ENCODE measurements around the gene ADH7.
"Not testable (repeated sequence)": the region's sequence is repeated elsewhere in the genome, so short reads cannot be mapped to it uniquely, and the experiment has no call there.

ADH7 gene

GRCh38 chr4:99447079-99447478 is 11.9 kb upstream of the ADH7 start:
- TF ChIP-seq ZNF274 (IDR thresholded peaks at IDR 0.05; ENCODE audit: low read depth, low read length), result no peak
- H3K4me3 ChIP-seq (ENCODE audit: low read length), result no peak overlapping the region

- no peak for TF ChIP-seq ZNF274 (IDR thresholded peaks at IDR 0.05; ENCODE audit: low read depth, low read length)
- no peak overlapping the region for H3K4me3 ChIP-seq (ENCODE audit: low read length)
Observed at GRCh38 chr4:99438405-99438780, 3.3 kb upstream of the ADH7 start.

GRCh38 chr4:99437723-99438404 is 2.7 kb upstream of the ADH7 start:
- no peak for TF ChIP-seq ZNF274 (IDR thresholded peaks at IDR 0.05; ENCODE audit: low read depth, low read length)
- H3K4me3 ChIP-seq (ENCODE audit: low read length), result no peak overlapping the region

- no peak for TF ChIP-seq ZNF274 (IDR thresholded peaks at IDR 0.05; ENCODE audit: low read depth, low read length)
- H3K4me3 ChIP-seq (ENCODE audit: low read length), result no peak overlapping the region
Observed at GRCh38 chr4:99436976-99437722, 2.0 kb upstream of the ADH7 start.

GRCh38 chr4:99436462-99436861 is 1.3 kb upstream of the ADH7 start:
- TF ChIP-seq ZNF274 (IDR thresholded peaks at IDR 0.05; ENCODE audit: low read depth, low read length), result no peak
- H3K4me3 ChIP-seq (ENCODE audit: low read length), result no peak overlapping the region

- TF ChIP-seq ZNF274 (IDR thresholded peaks at IDR 0.05; ENCODE audit: low read depth, low read length), result no peak
- H3K4me3 ChIP-seq (ENCODE audit: low read length), result no peak overlapping the region
Observed at GRCh38 chr4:99430106-99430505, 5.0 kb downstream of the ADH7 start.

- no peak overlapping the region for H3K4me3 ChIP-seq (ENCODE audit: low read length)
- no peak for TF ChIP-seq ZNF274 (IDR thresholded peaks at IDR 0.05; ENCODE audit: low read depth, low read length)
Observed at GRCh38 chr4:99417125-99417524, 18.0 kb downstream of the ADH7 start.

- H3K4me3 ChIP-seq (ENCODE audit: low read length), result not testable (repeated sequence)
Observed at GRCh38 chr4:99415762-99416161, 19.4 kb downstream of the ADH7 start.

- H3K4me3 ChIP-seq (ENCODE audit: low read length), result not testable (repeated sequence)
Observed at GRCh38 chr4:99414902-99415301, 20.2 kb downstream of the ADH7 start.

- no peak overlapping the region for H3K4me3 ChIP-seq (ENCODE audit: low read length)
- TF ChIP-seq ZNF274 (IDR thresholded peaks at IDR 0.05; ENCODE audit: low read depth, low read length), result no peak
Observed at GRCh38 chr4:99414401-99414800, 20.7 kb downstream of the ADH7 start.

- H3K4me3 ChIP-seq (ENCODE audit: low read length), result no peak overlapping the region
- no peak for TF ChIP-seq ZNF274 (IDR thresholded peaks at IDR 0.05; ENCODE audit: low read depth, low read length)
Observed at GRCh38 chr4:99413140-99413539, 22.0 kb downstream of the ADH7 start.

- H3K4me3 ChIP-seq (ENCODE audit: low read length), result no peak overlapping the region
- no peak for TF ChIP-seq ZNF274 (IDR thresholded peaks at IDR 0.05; ENCODE audit: low read depth, low read length)
Observed at GRCh38 chr4:99411041-99411440, 24.1 kb downstream of the ADH7 start.

GRCh38 chr4:99410075-99410474 is 25.1 kb downstream of the ADH7 start:
- TF ChIP-seq ZNF274 (IDR thresholded peaks at IDR 0.05; ENCODE audit: low read depth, low read length), result no peak

GRCh38 chr4:99408346-99408745 is 26.8 kb downstream of the ADH7 start:
- no peak overlapping the region for H3K4me3 ChIP-seq (ENCODE audit: low read length)
- TF ChIP-seq ZNF274 (IDR thresholded peaks at IDR 0.05; ENCODE audit: low read depth, low read length), result no peak

More at GRCh38 chr4:99410075-99410474, 25.1 kb downstream of the ADH7 start:
- H3K4me3 ChIP-seq (ENCODE audit: low read length), result no peak overlapping the region

- peak overlapping the region; percentile 68; the same call in 1 of the 2 replicates for H3K4me3 ChIP-seq (ENCODE audit: low read length)
- no peak for TF ChIP-seq ZNF274 (IDR thresholded peaks at IDR 0.05; ENCODE audit: low read depth, low read length)
Observed at GRCh38 chr4:99405433-99406115, 29.6 kb downstream of the ADH7 start.
